K562 (cell line): ENCODE results near the gene ATXN1. TPM values are rescaled to one million over a fixed set of nuclear protein-coding genes. Genes with fewer than 3 reads are reported as not detected.

Source experiments
- ETV6 ChIP-seq, 3 experiments: fragments of 150-350 bp in 1 of 3; sonication (generic) in 1 of 3; formaldehyde crosslinking in 1 of 3; IDR thresholded peaks; 2 replicates each; pipeline versions ENCODE4 v1.6.1 to v1.8.0; 2014 to 2022; ENCODE audit warnings: borderline replicate concordance in 2 of 3, low read depth in 2 of 3, antibody characterized with exemption in 1 of 3, low read length in 1 of 3, mild to moderate bottlenecking in 1 of 3, missing genetic modification reagents in 1 of 3
- KLF16 ChIP-seq: IDR thresholded peaks from 2 replicates; pipeline ENCODE4 v1.6.1; 2016; ENCODE audit warnings: antibody characterized with exemption
- MAFK ChIP-seq: IDR thresholded peaks from 2 replicates; pipeline ENCODE4 v1.6.1; 2011; ENCODE audit warnings: low read length, improper control_type of control experiment
- TFAM ChIP-seq: fragments of 250-450 bp; sonication (Bioruptor Pico); conservative IDR thresholded peaks from 2 replicates; pipeline ENCODE4 v1.5.0; 2021; ENCODE audit warnings: mild to moderate bottlenecking, moderate library complexity
- YY1 ChIP-seq, 3 experiments: IDR thresholded peaks; 2 replicates each; pipeline ENCODE4 v1.6.1; 2011; ENCODE audit warnings: low read length in 2 of 3, mild to moderate bottlenecking in 2 of 3, moderate library complexity in 2 of 3, borderline replicate concordance in 1 of 3, control low read depth in 1 of 3, low read depth in 1 of 3; ENCODE audit not compliant: insufficient read depth in 3 of 3, insufficient replicate concordance in 2 of 3, control insufficient read depth in 1 of 3, insufficient read length in 1 of 3; ENCODE audit errors: extremely low read depth in 1 of 3
- ZNF23 ChIP-seq: fragments of 250-450 bp; sonication (Bioruptor Pico); IDR thresholded peaks from 2 replicates; pipeline ENCODE4 v1.4.0; 2020; ENCODE audit warnings: mild to moderate bottlenecking
- polyA plus RNA-seq, 8 experiments: library from polyadenylated mRNA; depleted of rRNA in 4 of 8; stranded (reverse) in 5 of 8; unstranded in 3 of 8; fragments of >200 nt; fragmentation: Nextera tagmentation in 2 of 8; fragmentation: Illumina TruSeq in 1 of 8; extraction: Ambion mirVana in 2 of 8; extraction: Trizol in 1 of 8; gene quantifications; 2 replicates each; pipeline versions ENCODE4 v1.2.1 to v1.2.3, GENCODE V29; 2011 to 2014; ENCODE audit warnings: inconsistent platforms in 1 of 8, missing spikeins in 1 of 8
- total RNA-seq, 7 experiments: library from RNA; depleted of rRNA in 6 of 7; stranded (reverse); fragments of >200 nt in 6 of 7; fragmentation: Illumina TruSeq in 2 of 7; extraction: Trizol in 2 of 7; gene quantifications; 2 replicates each; pipeline versions ENCODE4 v1.2.1 to v1.2.3, GENCODE V29; 2011 to 2021; ENCODE audit warnings: low replicate concordance in 1 of 7
- TF ChIP-seq, protein P1 (sequence below), 2 experiments: fragments of 450-650 bp in 1 of 2; sonication (generic) in 1 of 2; formaldehyde crosslinking; conservative IDR thresholded peaks; 2 replicates each; pipeline versions ENCODE4 v1.4.0 to v1.8.1; 2020 to 2022; ENCODE audit warnings: mild to moderate bottlenecking in 1 of 2, missing genetic modification reagents in 1 of 2
- TF ChIP-seq, protein P2 (sequence below): fragments of 250-450 bp; sonication (Bioruptor Pico); IDR thresholded peaks from 2 replicates; pipeline ENCODE4 v1.8.0; 2022; ENCODE audit warnings: moderate library complexity, mild to moderate bottlenecking, inconsistent platforms

Gene ATXN1
- total and polyA plus RNA-seq, 9 of the 15 experiments (the other 6 are each of a cell fraction or from before 2014, with no cell fraction given): under 0.01 to 1.2 (median 0.58) TPM

DNA sequence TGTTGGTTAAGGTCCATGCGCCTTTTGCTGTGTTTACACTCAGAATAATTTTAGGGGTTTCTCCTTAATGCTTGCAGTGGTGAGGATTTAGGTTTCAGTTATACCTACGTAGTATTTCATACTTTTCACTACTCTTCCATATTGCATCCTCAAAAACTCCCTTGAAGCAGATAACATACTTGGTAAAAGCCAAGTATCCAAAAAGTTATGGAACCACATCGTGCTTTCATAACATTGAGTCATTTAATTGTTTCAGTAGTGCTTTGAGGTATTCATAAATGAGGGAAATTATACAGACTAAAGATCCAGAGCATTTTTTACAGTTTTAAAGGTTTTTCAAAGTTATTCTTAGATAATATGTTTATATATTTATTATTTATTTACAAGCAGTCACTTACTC, 4.0 kb upstream of the ATXN1 start (continued):
- TF ChIP-seq, protein P1, sequence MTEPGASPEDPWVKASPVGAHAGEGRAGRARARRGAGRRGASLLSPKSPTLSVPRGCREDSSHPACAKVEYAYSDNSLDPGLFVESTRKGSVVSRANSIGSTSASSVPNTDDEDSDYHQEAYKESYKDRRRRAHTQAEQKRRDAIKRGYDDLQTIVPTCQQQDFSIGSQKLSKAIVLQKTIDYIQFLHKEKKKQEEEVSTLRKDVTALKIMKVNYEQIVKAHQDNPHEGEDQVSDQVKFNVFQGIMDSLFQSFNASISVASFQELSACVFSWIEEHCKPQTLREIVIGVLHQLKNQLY (CRISPR knock-in tag; conservative IDR thresholded peaks at IDR 0.05): no peak
- TF ChIP-seq ZNF23 (CRISPR knock-in tag): no peak
- no peak for TF ChIP-seq ETV6 (IDR thresholded peaks at IDR 0.05; ENCODE audit: borderline replicate concordance in 1 of 2, low read depth in 2 of 2, low read length in 1 of 2)
- TF ChIP-seq ETV6 (CRISPR knock-in tag; IDR thresholded peaks at IDR 0.05; ENCODE audit: borderline replicate concordance): no peak
- TF ChIP-seq MAFK: no peak
- TF ChIP-seq, protein P2, sequence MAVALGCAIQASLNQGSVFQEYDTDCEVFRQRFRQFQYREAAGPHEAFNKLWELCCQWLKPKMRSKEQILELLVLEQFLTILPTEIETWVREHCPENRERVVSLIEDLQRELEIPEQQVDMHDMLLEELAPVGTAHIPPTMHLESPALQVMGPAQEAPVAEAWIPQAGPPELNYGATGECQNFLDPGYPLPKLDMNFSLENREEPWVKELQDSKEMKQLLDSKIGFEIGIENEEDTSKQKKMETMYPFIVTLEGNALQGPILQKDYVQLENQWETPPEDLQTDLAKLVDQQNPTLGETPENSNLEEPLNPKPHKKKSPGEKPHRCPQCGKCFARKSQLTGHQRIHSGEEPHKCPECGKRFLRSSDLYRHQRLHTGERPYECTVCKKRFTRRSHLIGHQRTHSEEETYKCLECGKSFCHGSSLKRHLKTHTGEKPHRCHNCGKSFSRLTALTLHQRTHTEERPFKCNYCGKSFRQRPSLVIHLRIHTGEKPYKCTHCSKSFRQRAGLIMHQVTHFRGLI (CRISPR knock-in tag): no peak
- no peak for TF ChIP-seq KLF16
- no peak for TF ChIP-seq TFAM (CRISPR knock-in tag)
- no peak for TF ChIP-seq YY1 (IDR thresholded peaks at IDR 0.05; ENCODE audit: borderline replicate concordance in 1 of 3, control insufficient read depth in 1 of 3, extremely low read depth in 1 of 3, insufficient read depth in 3 of 3, insufficient read length in 1 of 3, insufficient replicate concordance in 2 of 3, low read depth in 1 of 3, low read length in 2 of 3)
- TF ChIP-seq, all 486 proteins: peak for 0
